Right hindlimb (tissue), 1 donor: ENCODE data around the gene FBXO42.

ENCODE experiments used
- DNase-seq: peaks from one replicate; pipeline ENCODE4 v3.0.0-alpha.2; 2018

Gene FBXO42

GRCh38 chr1:16351994-16352841 lies at the start of gene FBXO42:
FBXO42 (minus strand) TSS chr1:16352480; CDS start chr1:16315418, 37,062 bp downstream.
- peak; percentile 97 for DNase-seq

- DNase-seq: no peak
Observed at GRCh38 chr1:16398371-16398953, 46.2 kb upstream of the FBXO42 start.

- DNase-seq: no peak
Observed at GRCh38 chr1:16397120-16397519, 44.8 kb upstream of the FBXO42 start.

GRCh38 chr1:16396591-16396990 lies 44.3 kb upstream of the FBXO42 start:
- peak; percentile 51 for DNase-seq

- DNase-seq: no peak
Observed at GRCh38 chr1:16394977-16395376, 42.7 kb upstream of the FBXO42 start.

- no peak for DNase-seq
Observed at GRCh38 chr1:16393570-16394521, 41.6 kb upstream of the FBXO42 start.

- no peak for DNase-seq
Observed at GRCh38 chr1:16392740-16393569, 40.7 kb upstream of the FBXO42 start.

GRCh38 chr1:16391411-16391810 lies 39.1 kb upstream of the FBXO42 start:
- DNase-seq: no peak

- peak; percentile 53 for DNase-seq
Observed at GRCh38 chr1:16387201-16388188, 35.2 kb upstream of the FBXO42 start.

GRCh38 chr1:16386454-16387113 lies 34.3 kb upstream of the FBXO42 start:
- peak; percentile 55 for DNase-seq

- no peak for DNase-seq
Observed at GRCh38 chr1:16385659-16386453, 33.6 kb upstream of the FBXO42 start.

GRCh38 chr1:16383888-16384287 lies 31.6 kb upstream of the FBXO42 start:
- no peak for DNase-seq

- DNase-seq: no peak
Observed at GRCh38 chr1:16380868-16381267, 28.6 kb upstream of the FBXO42 start.

GRCh38 chr1:16378443-16378842 lies 26.2 kb upstream of the FBXO42 start:
- no peak for DNase-seq

- no peak for DNase-seq
Observed at GRCh38 chr1:16376971-16377370, 24.7 kb upstream of the FBXO42 start.

GRCh38 chr1:16375521-16376340 lies 23.5 kb upstream of the FBXO42 start:
- DNase-seq: no peak

GRCh38 chr1:16374266-16374665 lies 22.0 kb upstream of the FBXO42 start:
- no peak for DNase-seq

GRCh38 chr1:16372535-16373285 lies 20.4 kb upstream of the FBXO42 start:
- no peak for DNase-seq
